GM23248 (cell line): ENCODE measurements around the gene COG1. TPM values are rescaled to one million over a fixed set of nuclear protein-coding genes. Genes with fewer than 3 reads are reported as not detected.

Experiments used
- DNase-seq: peaks from one replicate; pipeline ENCODE4 v3.0.0-alpha.2; 2015
- H2AFZ ChIP-seq: fragments of 200-600 bp; sonication (generic); 2 replicates; pipeline ENCODE4 v1.6.1; 2016; ENCODE audit warnings: antibody characterized with exemption
- H3F3A ChIP-seq: fragments of 200-600 bp; sonication (generic); 2 replicates; pipeline ENCODE4 v1.6.1; 2016; ENCODE audit warnings: mild to moderate bottlenecking, antibody characterized with exemption, mixed run types; ENCODE audit not compliant: insufficient read depth
- H3K27ac ChIP-seq: fragments of 200-600 bp; sonication (generic); 2 replicates; pipeline ENCODE4 v1.5.1; 2016; ENCODE audit warnings: mild to moderate bottlenecking
- H3K27me3 ChIP-seq: fragments of 200-600 bp; sonication (generic); replicated peaks from 2 replicates; pipeline ENCODE4 v1.6.1; 2016; ENCODE audit warnings: mild to moderate bottlenecking; ENCODE audit not compliant: insufficient read depth
- H3K36me3 ChIP-seq: fragments of 200-600 bp; sonication (generic); 2 replicates; pipeline ENCODE4 v1.6.1; 2016; ENCODE audit warnings: low read depth, mild to moderate bottlenecking
- H3K4me1 ChIP-seq: fragments of 200-600 bp; sonication (generic); 2 replicates; pipeline ENCODE4 v1.6.1; 2016; ENCODE audit warnings: mild to moderate bottlenecking; ENCODE audit not compliant: insufficient read depth
- H3K4me2 ChIP-seq: fragments of 200-600 bp; sonication (generic); one replicate; pipeline ENCODE4 v1.6.1; 2016; ENCODE audit warnings: mild to moderate bottlenecking; ENCODE audit not compliant: unreplicated experiment
- H3K4me3 ChIP-seq: fragments of 200-600 bp; sonication (generic); 2 replicates; pipeline ENCODE4 v1.5.1; 2016; ENCODE audit warnings: mild to moderate bottlenecking
- H3K79me2 ChIP-seq: fragments of 200-600 bp; sonication (generic); 2 replicates; pipeline ENCODE4 v1.6.1; 2016; ENCODE audit warnings: mild to moderate bottlenecking; ENCODE audit not compliant: insufficient read depth
- H3K9ac ChIP-seq: fragments of 200-600 bp; sonication (generic); 2 replicates; pipeline ENCODE4 v1.6.1; 2016; ENCODE audit warnings: mild to moderate bottlenecking
- H3K9me2 ChIP-seq: fragments of 200-600 bp; sonication (generic); 2 replicates; pipeline ENCODE4 v1.6.1; 2016; ENCODE audit warnings: mixed run types, mild to moderate bottlenecking, moderate library complexity; ENCODE audit not compliant: insufficient read depth
- H3K9me3 ChIP-seq: fragments of 200-600 bp; sonication (generic); one replicate; pipeline ENCODE4 v1.6.1; 2017; ENCODE audit warnings: low read depth
- H4K20me1 ChIP-seq: fragments of 200-600 bp; sonication (generic); 2 replicates; pipeline ENCODE4 v1.6.0; 2016; ENCODE audit not compliant: insufficient read depth
- EZH2 ChIP-seq: fragments of 200-600 bp; sonication (generic); IDR thresholded peaks from 2 replicates; pipeline ENCODE4 v1.6.1; 2018; ENCODE audit warnings: antibody characterized with exemption, mild to moderate bottlenecking; ENCODE audit not compliant: insufficient read depth, poor library complexity, severe bottlenecking
- EZH2phosphoT487 ChIP-seq: fragments of 200-600 bp; sonication (generic); IDR thresholded peaks from 2 replicates; pipeline ENCODE4 v1.6.1; 2018; ENCODE audit warnings: antibody characterized with exemption, moderate library complexity, mild to moderate bottlenecking, low read depth; ENCODE audit not compliant: insufficient read depth
- WGBS, 2 experiments: methylation state at CpG; one replicate each; pipeline ENCODE4 v1.1.6; 2015 to 2017; ENCODE audit warnings: low lambda C conversion rate in 2 of 2, low coverage in 1 of 2; ENCODE audit errors: missing lambda C conversion rate in 2 of 2; 5-methylcytosine and 5-hydroxymethylcytosine counted together
- in situ Hi-C: fragments of 300-500 bp; cut with MboI; formaldehyde crosslinking; loops from 2 replicates; pipeline ENCODE4 v1.15.0; 2020
- polyA plus RNA-seq: library from polyadenylated mRNA; unstranded; fragments of >200 nt; fragmentation: Nextera tagmentation; extraction: Ambion mirVana; gene quantifications from 2 replicates; pipeline ENCODE4 v1.2.1, GENCODE V29; 2016
- total RNA-seq: library from RNA; depleted of rRNA; stranded (reverse); fragments of >200 nt; shearing (Covaris generic); gene quantifications from 2 replicates; pipeline ENCODE4 v1.2.3, GENCODE V29; 2014

The COG1 gene
- total and polyA plus RNA-seq, 2 experiments from 2014 or later, result 20.2 to 31.8 TPM

DNA sequence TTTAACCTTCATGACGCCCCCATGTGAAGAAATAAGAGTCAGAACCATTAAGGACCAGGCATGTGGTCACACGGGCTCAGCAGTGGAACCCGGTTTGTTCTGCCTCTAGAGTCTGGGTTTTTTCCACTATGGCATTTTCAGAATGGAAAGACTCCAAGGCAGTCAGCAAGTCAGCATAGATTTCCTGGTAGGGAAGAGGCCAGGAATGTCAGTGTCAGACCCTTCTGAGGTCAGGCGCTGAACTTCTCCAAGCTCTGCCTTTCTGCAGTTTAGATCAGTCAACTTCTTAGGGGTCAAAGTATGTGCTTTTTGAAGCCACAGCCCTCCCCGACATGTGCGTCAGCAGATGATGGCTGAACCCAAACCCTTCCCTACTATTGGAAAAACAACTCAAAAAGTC is 24.2 kb upstream of the COG1 start:
- in situ Hi-C loops, result loop anchor here (25.0 kb wide), 1 partner anchor 181 kb away; no protein-coding TSS in a partner anchor
- peaks cover 10% of the 10 kb centered on the region for H3K4me1 ChIP-seq
- no peak for TF ChIP-seq EZH2phosphoT487
- no peak for TF ChIP-seq EZH2
- no peaks in the 10 kb centered on the region for H3K36me3 ChIP-seq
- DNase-seq, result no peak
- no peaks in the 10 kb centered on the region for H4K20me1 ChIP-seq
- H3K27me3 ChIP-seq, result peaks cover 51% of the 10 kb centered on the region
- H3K4me3 ChIP-seq, result no peak overlapping the region
- H3F3A ChIP-seq, result no peaks in the 10 kb centered on the region
- WGBS, 2 experiments, result 86% methylated on average over 6 of the region's 6 CpGs
- no peak overlapping the region for H3K9ac ChIP-seq
- H3K27ac ChIP-seq, result no peak overlapping the region
- H3K4me2 ChIP-seq, result no peak overlapping the region
- no peak overlapping the region for H2AFZ ChIP-seq
- no peaks in the 10 kb centered on the region for H3K9me3 ChIP-seq
- H3K79me2 ChIP-seq, result no peaks in the 10 kb centered on the region
- H3K9me2 ChIP-seq, result no peaks in the 10 kb centered on the region

DNA sequence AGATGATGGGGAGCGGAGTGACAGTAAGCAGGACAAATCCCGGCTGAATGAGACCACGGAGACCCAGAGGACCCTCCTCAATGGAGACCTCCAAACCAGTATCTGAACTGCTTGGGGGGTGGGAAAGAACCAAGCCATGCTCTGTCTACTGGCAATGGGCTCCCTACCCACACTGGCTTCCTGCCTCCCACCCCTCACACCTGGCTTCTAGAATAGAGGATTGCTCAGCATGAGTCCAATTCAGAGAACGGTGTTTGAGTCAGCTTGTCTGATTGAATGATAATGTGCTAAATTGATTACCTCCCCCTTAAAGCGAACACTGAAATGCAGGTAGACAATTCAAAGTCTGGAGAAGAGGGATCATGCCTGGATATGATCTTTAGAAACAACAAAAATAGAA is 22.5 kb upstream of the COG1 start:
- Histone ChIP-seq H3K27ac (no peak overlapping the region), H2AFZ (no peak overlapping the region), H3K4me2 (no peak overlapping the region), H3F3A (no peaks in the 10 kb centered on the region), H4K20me1 (no peaks in the 10 kb centered on the region), H3K4me3 (no peak overlapping the region), H3K27me3 (peaks cover 34% of the 10 kb centered on the region), H3K9me2 (no peaks in the 10 kb centered on the region), H3K9me3 (no peaks in the 10 kb centered on the region), H3K79me2 (no peaks in the 10 kb centered on the region), H3K4me1 (peaks cover 10% of the 10 kb centered on the region), H3K36me3 (no peaks in the 10 kb centered on the region), H3K9ac (no peak overlapping the region)
- in situ Hi-C loops, result loop anchor here (25.0 kb wide), 1 partner anchor 183 kb away; no protein-coding TSS in a partner anchor
- TF ChIP-seq EZH2, result no peak
- no peak for DNase-seq
- 79 to 85% methylated on average over 5 of the region's 5 CpGs for WGBS, 2 experiments

DNA sequence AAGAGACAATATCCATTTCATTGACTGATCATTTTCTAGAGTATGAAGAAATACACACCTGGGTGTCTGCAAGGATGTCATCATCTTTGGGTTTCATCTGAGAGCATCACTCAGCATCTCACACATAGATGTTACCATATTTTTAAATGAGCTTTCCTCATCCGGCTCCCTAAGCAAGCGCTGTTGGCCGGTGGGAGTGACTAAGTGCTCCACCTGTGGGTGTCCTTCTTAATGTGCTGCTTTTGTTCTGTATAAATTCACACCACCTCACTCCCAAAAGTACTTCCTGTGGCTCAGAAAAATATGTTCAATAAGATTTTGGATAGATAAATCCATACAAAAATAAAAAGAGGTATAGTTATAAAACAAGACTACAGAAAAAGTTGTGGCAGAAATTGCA is 20.6 kb upstream of the COG1 start:
- no peaks in the 10 kb centered on the region for H3K79me2 ChIP-seq
- DNase-seq, result no peak
- 86 to 87% methylated on average over 3 of the region's 3 CpGs for WGBS, 2 experiments

DNA sequence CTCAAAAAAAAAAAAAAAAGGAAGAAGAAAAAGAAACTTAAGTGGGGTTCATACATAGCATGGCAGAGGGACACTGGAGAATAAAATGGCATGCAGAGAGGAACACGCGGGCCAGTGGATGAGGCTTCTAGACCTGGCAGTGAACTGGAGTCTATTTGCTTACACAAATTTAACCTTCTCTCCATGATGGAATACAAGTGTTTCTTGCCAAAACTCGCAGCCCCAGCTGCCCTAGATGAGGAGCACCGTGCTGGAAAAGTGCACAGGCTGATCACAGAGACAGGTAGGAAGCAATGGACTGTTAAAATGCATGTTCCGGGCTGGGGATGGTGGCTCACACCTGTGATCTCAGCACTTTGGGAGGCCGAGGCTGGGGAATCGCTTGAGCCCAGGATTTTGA is 18.7 kb upstream of the COG1 start:
- Histone ChIP-seq H2AFZ (no peak overlapping the region), H3K27ac (no peak overlapping the region), H3K36me3 (no peaks in the 10 kb centered on the region), H3K9me2 (no peaks in the 10 kb centered on the region), H3K4me1 (no peaks in the 10 kb centered on the region), H4K20me1 (no peaks in the 10 kb centered on the region), H3K27me3 (no peaks in the 10 kb centered on the region), H3K9me3 (no peaks in the 10 kb centered on the region), H3K4me2 (no peak overlapping the region), H3K9ac (no peak overlapping the region), H3K4me3 (no peak overlapping the region), H3K79me2 (no peaks in the 10 kb centered on the region), H3F3A (no peaks in the 10 kb centered on the region)
- DNase-seq, result no peak
- in situ Hi-C loops, result loop anchor here (25.0 kb wide), 1 partner anchor 187 kb away; no protein-coding TSS in a partner anchor
- 74 to 86% methylated on average over 7 of the region's 7 CpGs for WGBS, 2 experiments
- TF ChIP-seq EZH2phosphoT487 (no peak), EZH2 (no peak)

More for the DNA sequence above, 20.6 kb upstream of the COG1 start:
- no peaks in the 10 kb centered on the region for H3K9me3 ChIP-seq
- TF ChIP-seq EZH2 (no peak), EZH2phosphoT487 (no peak)
- no peak overlapping the region for H3K4me3 ChIP-seq
- H3K4me2 ChIP-seq, result no peak overlapping the region
- no peaks in the 10 kb centered on the region for H4K20me1 ChIP-seq
- no peaks in the 10 kb centered on the region for H3K9me2 ChIP-seq
- no peak overlapping the region for H3K9ac ChIP-seq
- H3F3A ChIP-seq, result no peaks in the 10 kb centered on the region
- H3K36me3 ChIP-seq, result no peaks in the 10 kb centered on the region
- no peaks in the 10 kb centered on the region for H3K4me1 ChIP-seq
- in situ Hi-C loops, result loop anchor here (25.0 kb wide), 1 partner anchor 185 kb away; no protein-coding TSS in a partner anchor
- H3K27ac ChIP-seq, result no peak overlapping the region
- no peak overlapping the region for H2AFZ ChIP-seq
- H3K27me3 ChIP-seq, result peaks cover 15% of the 10 kb centered on the region
